HG02610 (cell line): ENCODE measurements around the gene MKNK1.

ENCODE experiments used
- ATAC-seq: cut with Tn5 transposase; IDR thresholded peaks from one replicate; pipeline ENCODE4 v1.9.1; 2021; ENCODE audit warnings: mild to moderate bottlenecking, moderate library complexity; ENCODE audit not compliant: unreplicated experiment

The MKNK1 gene

DNA sequence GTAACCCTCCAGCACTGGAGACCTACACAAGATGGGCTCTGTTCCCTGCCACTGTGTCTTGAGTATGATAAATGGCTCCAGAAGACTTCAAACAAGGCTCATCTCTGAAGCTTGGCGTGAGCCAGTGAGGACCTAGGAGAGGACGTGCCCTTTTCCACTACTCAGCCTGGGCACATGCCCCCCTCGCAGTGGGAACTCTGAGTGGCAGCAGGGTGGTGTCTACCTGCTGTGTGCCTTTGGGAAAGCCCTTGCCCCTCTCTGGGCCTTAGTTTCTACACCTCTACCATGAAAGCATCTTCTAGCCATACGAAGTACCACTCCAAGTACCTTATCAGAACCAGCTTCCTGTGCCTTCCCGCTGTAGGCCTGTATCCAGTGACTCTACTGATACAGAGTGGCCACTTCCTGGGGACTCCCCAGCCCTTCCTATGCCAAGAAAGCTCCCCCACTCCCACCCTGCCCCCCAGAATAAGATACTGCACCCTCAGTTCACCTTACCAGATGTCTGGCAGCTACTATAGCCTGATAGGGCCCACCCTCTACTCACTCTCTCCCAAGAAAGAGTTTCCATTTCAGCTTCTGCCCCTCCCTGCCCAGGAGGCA is 15.7 kb upstream of the MKNK1 start:
- no peak for ATAC-seq

- ATAC-seq, result no peak
Observed at GRCh38 chr1:46618754-46619415, 14.8 kb upstream of the MKNK1 start.

DNA sequence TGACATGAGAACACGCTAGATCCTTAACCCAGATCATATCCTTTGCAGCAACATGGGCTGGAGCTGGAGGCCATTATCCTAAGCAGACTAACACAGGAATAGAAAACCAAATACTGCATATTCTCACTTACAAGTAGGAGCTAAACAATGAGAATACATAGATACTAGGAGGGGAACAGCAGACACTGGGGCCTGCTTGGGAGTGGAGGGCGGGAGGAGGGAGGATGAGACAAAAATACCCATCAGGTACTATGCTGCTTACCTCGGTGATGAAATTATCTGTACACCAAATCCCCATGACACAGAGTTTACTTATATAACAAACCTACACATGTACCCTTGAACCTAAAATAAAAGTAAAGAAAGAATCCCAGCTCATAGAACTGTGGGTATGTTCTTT is 13.8 kb upstream of the MKNK1 start:
- ATAC-seq, result no peak

- ATAC-seq, result no peak
Observed at GRCh38 chr1:46617108-46617800, 13.2 kb upstream of the MKNK1 start.

DNA sequence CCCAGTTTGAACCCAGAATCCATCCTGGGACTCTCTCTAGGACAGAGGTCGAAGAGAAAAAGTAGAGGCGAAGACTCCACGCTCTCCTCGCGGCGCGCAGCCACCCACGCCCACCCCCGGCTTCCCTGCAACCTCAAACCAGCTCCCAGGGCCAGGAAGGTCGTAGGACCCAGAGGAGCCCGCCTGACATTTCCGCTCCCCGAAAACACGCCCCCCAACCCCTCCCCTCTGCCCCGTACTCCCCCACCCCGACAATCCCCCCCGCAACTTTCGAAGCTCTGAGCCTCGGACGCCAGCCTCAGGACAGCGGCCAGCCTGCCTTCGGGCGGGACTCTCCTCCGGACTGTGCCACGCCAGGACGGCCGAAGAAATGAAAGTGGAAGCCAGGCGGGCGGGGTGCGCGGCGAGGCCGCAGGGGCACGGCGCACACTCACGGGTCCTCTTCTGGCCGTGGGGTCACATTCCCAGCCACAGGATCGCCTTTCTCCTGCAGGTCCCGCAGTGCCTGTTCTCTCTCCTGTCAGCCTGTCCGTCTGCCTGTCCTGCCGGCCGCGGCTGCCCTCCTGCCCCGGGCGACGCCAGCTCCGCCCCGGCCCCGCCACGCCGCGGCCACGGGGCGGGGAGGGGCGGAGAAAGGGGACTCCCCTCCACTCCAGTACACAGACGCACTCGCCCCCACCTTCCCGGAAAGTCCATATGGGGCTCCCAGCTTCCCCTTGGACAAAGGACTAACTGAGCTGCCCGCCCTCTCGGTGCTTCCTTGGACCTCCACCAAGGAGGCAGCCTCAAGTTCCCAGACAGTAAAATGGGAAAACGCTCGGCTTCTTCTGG is 12.4 kb upstream of the MKNK1 start, which contains the start of gene MOB3C:
MOB3C (minus strand) TSS at position 535 of the 831 bp plus-strand sequence. CDS start 3,490 bp downstream, outside the sequence.
- peak; percentile 60 for ATAC-seq

DNA sequence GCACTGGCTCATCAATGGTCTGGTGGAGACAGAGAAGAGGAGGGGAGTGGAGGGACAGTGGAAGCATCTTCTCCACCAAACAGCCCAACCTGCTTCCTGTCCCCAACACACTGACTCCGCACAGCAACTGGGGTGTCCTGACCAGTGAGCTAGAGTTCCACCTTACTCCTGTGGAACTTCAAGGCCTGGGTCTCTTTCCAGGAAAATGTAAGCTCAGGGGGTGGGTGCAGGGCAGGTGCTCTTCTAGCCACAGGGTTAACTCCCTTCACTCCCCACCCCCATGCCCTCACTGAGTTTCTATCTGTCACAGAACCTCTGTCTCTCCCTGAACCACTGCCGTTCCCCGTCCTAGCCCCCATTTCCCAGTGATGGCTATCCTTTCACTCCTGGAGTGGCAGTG is 11.7 kb upstream of the MKNK1 start:
- no peak for ATAC-seq

DNA sequence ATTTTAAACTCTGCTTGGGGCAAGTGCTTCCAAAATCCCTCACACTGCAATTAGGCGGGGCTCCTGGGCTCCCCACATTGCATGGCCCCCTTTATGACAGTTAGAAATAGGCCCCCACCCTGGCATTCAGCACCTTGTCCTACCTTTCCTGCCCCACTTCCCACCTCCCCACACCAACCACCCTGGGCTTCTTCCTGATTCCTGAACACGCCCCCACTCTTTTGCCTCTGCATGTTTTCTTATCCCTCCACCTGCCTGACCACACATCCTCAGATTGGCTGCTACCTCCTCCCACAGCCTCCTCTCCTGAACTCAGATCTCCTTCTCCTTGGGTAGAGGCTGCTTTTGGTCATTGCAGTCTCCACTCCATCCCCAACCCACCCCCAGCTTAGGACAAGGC is 11.0 kb upstream of the MKNK1 start:
- no peak for ATAC-seq

DNA sequence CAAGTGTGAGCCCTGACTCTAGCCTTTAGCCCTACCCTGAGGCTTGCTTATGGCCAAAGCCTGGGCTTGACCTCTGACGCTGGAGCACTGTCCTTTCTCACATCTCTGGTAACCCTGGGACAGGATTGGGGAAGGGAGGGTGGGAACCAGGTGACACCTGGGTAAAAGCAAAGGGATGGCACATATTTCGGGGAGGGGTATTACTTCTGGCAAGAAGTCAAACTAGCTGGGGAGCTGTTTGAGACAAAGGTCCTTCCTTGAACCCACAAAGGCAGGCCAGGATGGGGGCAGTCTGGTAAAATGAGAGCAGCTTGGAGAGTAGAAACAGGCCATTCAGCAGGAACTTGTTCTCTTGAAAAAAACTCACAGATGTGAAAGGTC is 10.5 kb upstream of the MKNK1 start:
- no peak for ATAC-seq

DNA sequence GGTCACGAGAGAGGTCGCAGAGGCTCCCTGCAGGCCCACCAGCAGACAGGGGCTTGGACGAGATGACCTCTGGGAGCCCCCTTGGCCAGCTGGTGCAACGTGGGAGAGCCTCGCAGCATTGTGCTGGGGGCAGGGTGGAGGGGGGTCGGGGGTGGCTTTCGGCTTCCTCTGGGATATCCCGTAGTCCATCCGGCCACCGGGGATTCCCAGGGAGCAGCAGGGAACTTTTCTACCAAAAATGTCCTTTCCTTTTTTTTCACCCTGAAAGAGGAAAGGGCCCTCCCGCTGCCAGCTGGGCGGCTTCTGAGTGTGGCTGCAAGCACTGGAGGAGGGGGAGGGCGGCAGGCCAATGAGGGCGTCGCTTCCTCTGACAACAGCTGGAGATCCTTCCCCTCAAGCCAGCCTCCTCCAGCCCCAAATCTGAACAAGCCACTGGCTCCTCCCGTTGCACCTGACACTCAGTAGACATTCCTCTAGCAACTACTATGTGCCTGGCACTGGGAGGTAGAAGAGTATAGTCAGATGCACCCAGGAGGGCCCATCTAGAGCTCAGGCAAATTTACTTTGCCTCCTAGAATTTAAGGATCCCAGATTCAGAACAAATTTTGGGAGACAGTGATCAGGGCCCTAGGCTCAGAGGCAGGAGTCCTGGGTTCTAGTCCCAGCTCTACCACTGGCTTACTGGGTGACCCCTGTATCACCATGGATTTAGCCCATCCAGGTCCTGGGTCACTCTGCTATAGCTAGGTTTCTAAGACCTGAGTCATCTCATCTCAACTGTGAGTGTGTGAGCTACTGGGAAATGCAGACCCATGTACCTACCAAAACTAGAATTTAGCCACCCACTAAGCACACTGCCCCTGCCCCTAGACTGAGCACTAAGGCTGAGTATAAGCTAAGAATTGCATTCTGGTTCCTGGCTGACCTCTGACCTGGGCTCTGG is 9.9 kb upstream of the MKNK1 start:
- ATAC-seq, result peak; percentile 74

GRCh38 chr1:46612937-46613660 is 9.0 kb upstream of the MKNK1 start:
- no peak for ATAC-seq

DNA sequence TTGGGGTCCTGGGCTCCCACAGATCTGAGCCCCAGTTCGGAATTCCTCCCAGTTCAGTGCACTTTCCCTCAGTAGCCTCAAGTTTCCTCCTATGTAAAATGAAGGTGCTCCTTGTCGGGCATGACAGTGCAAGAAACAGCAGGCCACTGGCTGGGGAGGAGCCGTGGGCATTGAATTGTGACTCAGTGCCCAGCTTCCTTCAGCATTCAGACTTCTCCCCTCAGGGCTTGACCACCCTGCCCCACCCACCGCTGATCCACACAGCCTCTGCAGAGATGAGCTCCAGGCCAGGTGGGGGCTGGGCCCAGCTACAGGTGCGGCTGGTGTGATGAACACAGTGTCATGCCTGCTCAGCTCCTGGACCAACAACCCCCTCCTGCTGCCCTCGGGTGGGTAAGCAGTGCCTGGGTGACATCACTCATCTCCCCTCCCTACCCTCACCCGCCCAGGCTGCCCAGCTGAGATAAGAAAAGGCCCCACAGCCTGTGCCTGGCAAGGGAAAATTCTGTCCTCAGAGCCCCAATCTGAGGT is 7.7 kb upstream of the MKNK1 start:
- no peak for ATAC-seq

GRCh38 chr1:46607345-46608130 is 3.5 kb upstream of the MKNK1 start:
- no peak for ATAC-seq

- ATAC-seq, result no peak
Observed at GRCh38 chr1:46606255-46606965, 2.3 kb upstream of the MKNK1 start.

DNA sequence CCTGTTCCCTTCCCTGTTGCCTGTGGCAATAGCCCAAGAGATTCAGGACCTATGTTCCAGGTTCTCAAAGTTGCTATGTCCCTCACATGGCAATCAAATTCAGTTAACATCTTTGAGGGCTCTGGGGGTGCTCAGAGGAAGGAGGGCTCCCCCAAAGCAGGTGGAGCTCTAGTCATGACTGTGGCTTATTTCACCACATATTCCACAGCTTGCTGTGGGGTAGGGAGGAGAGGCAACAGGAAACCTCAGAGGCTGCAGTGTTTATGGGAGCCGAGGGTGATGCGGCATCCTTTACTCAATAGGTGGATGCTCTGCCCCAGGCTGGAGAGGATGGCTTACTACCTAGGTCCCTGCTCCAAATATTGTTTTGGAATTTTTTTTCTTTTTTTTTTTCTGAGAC is 1.2 kb upstream of the MKNK1 start:
- no peak for ATAC-seq

- no peak for ATAC-seq
Observed at GRCh38 chr1:46603481-46603857, 599 bp downstream of the MKNK1 start.

DNA sequence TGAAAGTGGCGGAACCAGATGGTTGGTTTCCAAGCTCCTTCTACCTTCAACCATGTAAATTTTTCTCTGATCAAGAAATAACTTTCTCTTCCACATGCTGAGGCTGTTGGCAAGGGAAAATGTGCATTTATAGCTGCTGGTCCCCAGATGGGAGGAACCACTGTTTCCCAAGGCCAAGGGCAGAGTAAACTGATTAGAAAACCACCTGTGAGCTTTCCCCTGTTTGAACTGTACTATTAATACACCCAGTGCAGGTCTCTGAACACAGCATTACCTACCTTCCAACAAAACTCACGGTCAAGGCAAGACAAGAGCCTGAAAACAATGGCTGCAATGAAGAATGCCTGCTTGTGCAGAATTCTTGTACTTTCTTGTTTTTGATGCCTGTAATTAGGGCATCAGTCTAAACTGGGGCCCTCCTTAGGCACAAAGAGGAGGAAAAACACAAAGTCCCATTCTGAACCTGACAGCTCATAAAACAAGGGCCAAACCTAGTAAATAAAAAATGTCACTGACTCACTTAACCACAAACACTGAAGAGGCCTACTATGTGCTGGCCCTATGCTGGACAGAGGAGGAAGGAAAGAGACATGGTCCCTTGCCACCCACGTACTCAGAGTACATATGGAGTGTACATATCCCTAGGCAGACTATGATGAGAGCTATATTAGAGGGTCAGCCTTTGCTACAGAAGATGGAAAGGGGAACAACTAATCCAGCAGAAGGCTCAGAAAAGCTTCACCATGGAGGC is 2.6 kb downstream of the MKNK1 start:
- no peak for ATAC-seq
